Tongue (tissue), 2 donors: Measurements from ENCODE around the gene ZNF580. TPM values are rescaled to one million over a fixed set of nuclear protein-coding genes. Genes with fewer than 3 reads are reported as not detected.
A peak's percentile ranks its signal among the peaks of the same experiment; 100 is the strongest.

Experiments
- DNase-seq: peaks from one replicate; pipeline ENCODE4 v3.0.0-alpha.2; 2015
- total RNA-seq: library from RNA; depleted of rRNA; stranded (reverse); fragments of >200 nt; gene quantifications from one replicate; pipeline ENCODE4 v1.2.3, GENCODE V29; 2014

ZNF580 gene
- total RNA-seq, 1 donor from 2014 or later = 4.4 TPM

GRCh38 chr19:55624109-55625003 lies 16.4 kb upstream of the ZNF580 start, which contains the start of gene ZNF784:
ZNF784 (minus strand) TSS chr19:55624566; CDS start chr19:55624561, 5 bp downstream.
- peak; percentile 98 for DNase-seq

- no peak for DNase-seq
Measured at GRCh38 chr19:55625004-55625326, 15.8 kb upstream of the ZNF580 start.

DNA sequence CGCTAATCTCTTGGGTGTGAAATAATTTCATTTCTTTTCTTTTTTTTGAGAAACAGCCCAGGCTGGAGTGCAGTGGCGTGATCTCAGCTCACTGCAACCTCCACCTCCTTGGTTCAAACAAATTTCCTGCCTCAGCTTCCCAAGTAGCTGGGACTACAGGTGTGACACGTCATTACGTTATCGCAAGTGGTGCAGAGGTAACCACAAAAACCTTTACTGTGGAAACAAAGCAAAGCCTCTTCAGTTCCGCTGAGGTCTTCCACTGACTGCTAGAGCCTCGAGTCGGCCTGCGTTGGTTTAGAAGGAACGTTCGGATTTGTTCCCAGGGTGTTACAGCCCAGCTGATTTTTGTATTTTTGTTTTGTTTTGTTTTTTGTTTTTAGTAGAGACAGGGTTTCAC lies 14.5 kb upstream of the ZNF580 start:
- DNase-seq = no peak

DNA sequence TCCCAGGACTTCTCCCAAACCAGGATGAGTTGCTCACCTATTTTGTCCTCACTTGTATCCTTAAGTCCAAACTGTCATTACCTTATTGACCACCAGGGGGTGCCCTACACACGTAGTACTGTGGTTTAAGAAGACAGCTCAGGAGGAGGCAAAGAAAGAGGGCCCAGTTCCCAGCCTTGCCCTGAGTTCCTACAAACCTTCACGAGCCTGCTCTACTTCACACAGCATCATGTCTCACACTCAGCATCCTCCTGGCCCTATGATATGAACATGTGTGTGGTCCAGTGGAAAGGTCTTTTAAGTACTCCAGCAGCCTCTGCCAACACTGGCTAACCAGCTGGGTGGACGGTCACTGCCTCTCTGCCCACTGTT lies 8.4 kb upstream of the ZNF580 start:
- DNase-seq = peak; percentile 96

GRCh38 chr19:55633861-55634260 lies 6.9 kb upstream of the ZNF580 start:
- no peak for DNase-seq

DNA sequence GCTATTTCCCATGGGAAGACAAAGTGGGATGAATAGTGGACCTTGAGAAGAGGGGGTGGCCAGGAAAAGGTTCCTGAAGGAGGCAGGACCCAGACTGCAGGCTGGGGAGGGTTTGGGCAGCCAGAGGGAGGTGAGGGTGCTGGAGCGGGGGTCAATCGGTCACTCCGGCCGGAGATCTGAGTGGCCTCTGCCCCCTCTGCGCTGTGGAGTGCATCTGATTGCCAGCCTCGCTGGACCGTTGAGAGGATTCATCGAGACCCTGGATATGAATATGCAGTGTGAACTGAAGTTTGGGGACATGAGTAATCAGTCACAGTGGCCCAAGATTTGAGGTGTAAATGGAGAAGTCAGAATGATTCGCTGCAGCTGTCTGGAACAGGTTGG lies 5.5 kb upstream of the ZNF580 start:
- no peak for DNase-seq

- DNase-seq = no peak
Measured at GRCh38 chr19:55635856-55636440, 4.9 kb upstream of the ZNF580 start.

- DNase-seq = no peak
Measured at GRCh38 chr19:55636723-55637122, 4.1 kb upstream of the ZNF580 start.

DNA sequence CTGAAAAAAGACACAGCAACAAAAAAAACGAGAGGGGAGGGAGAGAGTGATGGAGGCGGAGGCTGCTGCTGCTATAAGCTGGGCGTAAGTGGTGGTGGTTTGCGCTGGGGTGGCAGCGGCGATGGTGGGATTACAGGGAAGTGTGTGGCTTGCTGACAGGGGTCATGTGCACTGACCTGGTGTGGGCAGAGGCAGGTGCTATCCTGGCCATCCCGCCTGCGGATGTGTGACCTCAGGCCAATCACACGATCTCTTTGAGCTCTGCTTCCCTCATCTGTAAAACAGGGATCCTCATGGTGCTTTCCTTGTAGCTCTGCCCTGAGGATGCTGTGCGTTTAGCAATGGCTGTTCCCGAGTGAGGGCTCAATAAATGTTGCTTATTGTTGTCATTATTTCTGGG lies 3.3 kb upstream of the ZNF580 start:
- DNase-seq = no peak

DNA sequence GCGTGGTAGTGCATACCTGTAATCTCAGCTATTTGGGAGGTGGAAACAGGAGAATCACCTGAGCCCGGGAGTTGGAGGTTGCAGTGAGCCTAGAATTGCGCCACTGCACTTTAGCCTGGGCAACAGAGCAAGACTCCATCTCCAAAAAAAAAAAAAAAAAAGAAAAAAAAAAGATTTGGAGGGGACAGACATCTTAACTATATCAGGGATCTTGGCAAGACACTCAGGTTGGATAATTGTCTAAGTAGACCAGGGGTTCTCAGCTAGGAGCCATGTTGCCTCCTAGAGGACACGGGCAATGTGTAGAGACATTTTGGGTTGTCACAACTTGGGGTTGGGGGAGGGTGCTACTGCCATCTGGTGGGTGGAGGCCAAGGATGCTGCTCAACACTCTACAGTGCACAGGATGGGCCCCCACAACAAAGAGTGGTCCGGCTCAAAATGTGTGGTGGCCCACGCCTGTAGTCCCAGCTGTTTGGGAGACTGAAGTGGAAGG lies 1.9 kb upstream of the ZNF580 start:
- no peak for DNase-seq

GRCh38 chr19:55640043-55640576 lies 692 bp upstream of the ZNF580 start:
- peak; percentile 79 for DNase-seq

GRCh38 chr19:55641426-55642152 lies 787 bp downstream of the ZNF580 start:
- DNase-seq = no peak

GRCh38 chr19:55642153-55643002 lies 1.6 kb downstream of the ZNF580 start:
- DNase-seq = no peak

- peak; percentile 80 for DNase-seq
Measured at GRCh38 chr19:55643003-55643886, 2.4 kb downstream of the ZNF580 start, which contains the start of gene ZNF581. ZNF581 (plus strand) TSS chr19:55643649; CDS start chr19:55644572, 923 bp downstream.

- DNase-seq = no peak
Measured at GRCh38 chr19:55643887-55644176, 3.0 kb downstream of the ZNF580 start.

GRCh38 chr19:55644191-55644833 lies 3.5 kb downstream of the ZNF580 start:
- no peak for DNase-seq

DNA sequence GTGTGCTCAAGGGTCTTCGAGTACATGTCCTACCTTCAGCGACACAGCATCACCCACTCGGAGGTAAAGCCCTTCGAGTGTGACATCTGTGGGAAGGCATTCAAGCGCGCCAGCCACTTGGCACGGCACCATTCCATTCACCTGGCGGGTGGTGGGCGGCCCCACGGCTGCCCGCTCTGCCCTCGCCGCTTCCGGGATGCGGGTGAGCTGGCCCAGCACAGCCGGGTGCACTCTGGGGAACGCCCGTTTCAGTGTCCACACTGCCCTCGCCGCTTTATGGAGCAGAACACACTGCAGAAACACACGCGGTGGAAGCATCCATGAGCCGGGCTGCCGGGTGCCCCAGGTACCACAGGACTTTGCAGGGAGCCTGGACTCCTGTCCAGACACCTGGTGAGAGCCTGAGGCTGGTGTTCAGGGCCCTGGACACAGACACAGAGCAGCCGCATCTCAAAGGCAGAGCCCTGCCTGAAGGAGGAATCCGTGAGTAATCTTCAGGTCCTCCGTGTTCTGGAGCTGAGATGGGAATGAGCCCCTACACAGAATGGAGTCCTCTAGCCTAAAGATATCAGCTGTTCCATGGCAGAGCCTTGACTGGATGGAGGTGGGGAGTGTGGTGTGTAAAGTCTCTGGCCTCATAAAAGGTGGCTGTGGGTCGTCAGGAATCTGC lies 4.2 kb downstream of the ZNF580 start:
- DNase-seq = no peak

- no peak for DNase-seq
Measured at GRCh38 chr19:55645512-55645881, 4.7 kb downstream of the ZNF580 start.

DNA sequence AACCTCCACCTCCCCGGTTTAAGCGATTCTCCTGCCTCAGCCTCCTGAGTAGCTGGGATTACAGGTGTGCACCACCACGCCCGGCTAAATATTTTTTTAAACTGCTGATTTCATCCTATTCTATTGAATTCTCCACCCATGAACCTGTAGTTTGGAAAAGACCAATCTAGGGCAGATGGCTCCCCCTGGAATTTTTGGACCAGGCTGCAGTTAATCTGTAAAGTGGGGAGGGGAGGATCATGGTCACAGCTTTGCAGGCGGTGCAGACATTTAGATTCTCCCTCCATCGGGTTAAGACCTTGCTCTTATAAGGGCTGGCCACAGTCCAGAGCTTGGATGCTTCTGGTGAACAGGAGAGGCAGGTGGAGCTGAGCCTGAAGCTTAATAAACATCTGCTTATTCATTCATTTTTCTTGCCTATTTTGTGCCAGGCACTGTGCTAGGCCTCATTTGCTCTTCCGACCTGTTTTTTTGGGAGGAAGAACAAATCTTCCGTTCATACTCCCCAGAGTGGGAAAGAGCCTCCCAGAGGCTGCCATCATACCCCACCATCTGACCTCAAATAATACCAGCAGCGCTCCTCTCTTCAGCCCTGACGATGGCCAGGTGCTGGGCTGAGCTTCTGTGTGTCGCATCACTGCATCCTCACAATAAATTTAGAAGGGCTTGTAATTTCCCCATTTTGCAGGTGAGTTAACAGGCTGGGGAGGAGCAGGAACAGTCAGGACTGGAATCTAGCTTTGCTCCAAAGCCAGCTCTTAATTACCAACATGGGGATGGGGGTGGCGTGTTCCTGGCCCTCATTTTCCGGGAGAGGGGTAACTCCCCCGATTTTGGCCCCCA lies 6.3 kb downstream of the ZNF580 start:
- DNase-seq = no peak
